GM23338 (cell line): Measurements from ENCODE around the gene RORC. TPM values are rescaled to one million over a fixed set of nuclear protein-coding genes. Genes with fewer than 3 reads are reported as not detected.

Experiments used
- ATAC-seq: fragments of 200-7000 bp; cut with Tn5 transposase; 3 replicates; pipeline ENCODE4 v1.9.1; 2020
- DNase-seq: peaks from one replicate; pipeline ENCODE4 v3.0.0-alpha.2; 2015; ENCODE audit warnings: low spot score
- H2AFZ ChIP-seq: fragments of 200-600 bp; sonication (generic); 2 replicates; pipeline ENCODE4 v1.8.0; 2016; ENCODE audit warnings: antibody characterized with exemption, mild to moderate bottlenecking, moderate library complexity
- H3F3A ChIP-seq: fragments of 200-600 bp; sonication (generic); replicated peaks from 2 replicates; pipeline ENCODE4 v1.8.0; 2017; ENCODE audit warnings: antibody characterized with exemption, mixed run types, low read depth
- H3K27ac ChIP-seq: fragments of 200-600 bp; sonication (generic); 2 replicates; pipeline ENCODE4 v1.6.1; 2016; ENCODE audit warnings: low read depth
- H3K27me3 ChIP-seq: fragments of 200-600 bp; sonication (generic); 2 replicates; pipeline ENCODE4 v1.8.0; 2016; ENCODE audit warnings: mild to moderate bottlenecking, mixed run types, moderate library complexity; ENCODE audit not compliant: insufficient read depth
- H3K36me3 ChIP-seq: fragments of 200-600 bp; sonication (generic); 2 replicates; pipeline ENCODE4 v1.8.0; 2016; ENCODE audit warnings: mild to moderate bottlenecking; ENCODE audit not compliant: insufficient read depth
- H3K4me1 ChIP-seq: fragments of 200-600 bp; sonication (generic); 2 replicates; pipeline ENCODE4 v1.8.0; 2016; ENCODE audit warnings: mild to moderate bottlenecking, moderate library complexity; ENCODE audit not compliant: insufficient read depth
- H3K4me2 ChIP-seq: fragments of 200-600 bp; sonication (generic); 2 replicates; pipeline ENCODE4 v1.7.1; 2017; ENCODE audit warnings: mixed run types
- H3K4me3 ChIP-seq: fragments of 200-600 bp; sonication (generic); 2 replicates; pipeline ENCODE4 v1.6.1; 2016; ENCODE audit warnings: mixed run types
- H3K79me2 ChIP-seq: fragments of 200-600 bp; sonication (generic); replicated peaks from 2 replicates; pipeline ENCODE4 v1.8.0; 2017; ENCODE audit warnings: mild to moderate bottlenecking; ENCODE audit not compliant: insufficient read depth
- H3K9me2 ChIP-seq: fragments of 200-600 bp; sonication (generic); 2 replicates; pipeline ENCODE4 v1.8.0; 2017; ENCODE audit not compliant: insufficient read depth
- H4K20me1 ChIP-seq: fragments of 200-600 bp; sonication (generic); replicated peaks from 2 replicates; pipeline ENCODE4 v1.8.0; 2017; ENCODE audit warnings: mild to moderate bottlenecking; ENCODE audit not compliant: insufficient read depth
- H3K27ac Mint-ChIP-seq: 2 replicates; pipeline ENCODE4 v1.8.0; 2020; ENCODE audit warnings: inconsistent platforms, mild to moderate bottlenecking, moderate library complexity, mixed read lengths
- H3K27me3 Mint-ChIP-seq: 3 replicates; pipeline ENCODE4 v1.8.0; 2022; ENCODE audit warnings: low read depth, mild to moderate bottlenecking, moderate library complexity, mixed read lengths, inconsistent platforms; ENCODE audit not compliant: insufficient read depth, poor library complexity
- H3K36me3 Mint-ChIP-seq: 3 replicates; pipeline ENCODE4 v1.8.0; 2021; ENCODE audit warnings: low read depth, mild to moderate bottlenecking, inconsistent platforms, moderate library complexity, mixed read lengths
- H3K4me1 Mint-ChIP-seq: 3 replicates; pipeline ENCODE4 v1.8.0; 2020; ENCODE audit warnings: mild to moderate bottlenecking, inconsistent platforms, mixed read lengths
- H3K4me3 Mint-ChIP-seq: 3 replicates; pipeline ENCODE4 v1.8.0; 2021; ENCODE audit warnings: moderate library complexity, mild to moderate bottlenecking, inconsistent platforms, mixed read lengths
- H3K9me3 Mint-ChIP-seq: 3 replicates; pipeline ENCODE4 v1.8.0; 2020; ENCODE audit warnings: moderate library complexity, mild to moderate bottlenecking, inconsistent platforms, mixed read lengths
- CREB1 ChIP-seq: fragments of 250-450 bp; sonication (Bioruptor Pico); IDR thresholded peaks from 2 replicates; pipeline ENCODE4 v1.5.0; 2020; ENCODE audit warnings: low read depth, mild to moderate bottlenecking, moderate library complexity
- ETS1 ChIP-seq: IDR thresholded peaks from 2 replicates; pipeline ENCODE4 v1.6.1; 2016; ENCODE audit warnings: antibody characterized with exemption
- EZH2 ChIP-seq: fragments of 200-600 bp; sonication (generic); IDR thresholded peaks from one replicate; pipeline ENCODE4 v1.8.0; 2017; ENCODE audit warnings: antibody characterized with exemption, mild to moderate bottlenecking, low read depth; ENCODE audit not compliant: unreplicated experiment
- EZH2phosphoT487 ChIP-seq: fragments of 200-600 bp; sonication (generic); IDR thresholded peaks from one replicate; pipeline ENCODE4 v1.8.1; 2018; ENCODE audit warnings: antibody characterized with exemption; ENCODE audit not compliant: unreplicated experiment
- JUNB ChIP-seq: IDR thresholded peaks from one replicate; pipeline ENCODE4 v1.6.1; 2016; ENCODE audit warnings: antibody characterized with exemption; ENCODE audit not compliant: unreplicated experiment
- NANOG ChIP-seq: IDR thresholded peaks from 2 replicates; pipeline ENCODE4 v1.6.1; 2016; ENCODE audit warnings: antibody characterized with exemption, borderline replicate concordance
- POLR2AphosphoS5 ChIP-seq: IDR thresholded peaks from 2 replicates; pipeline ENCODE4 v1.6.1; 2016; ENCODE audit warnings: antibody characterized with exemption, low read depth
- STAT1 ChIP-seq: IDR thresholded peaks from one replicate; pipeline ENCODE4 v1.6.1; 2016; ENCODE audit warnings: antibody characterized with exemption; ENCODE audit not compliant: unreplicated experiment
- ZNF114 ChIP-seq: fragments of 250-450 bp; sonication (Bioruptor Pico); IDR thresholded peaks from 2 replicates; pipeline ENCODE4 v1.5.0; 2020; ENCODE audit warnings: mild to moderate bottlenecking, moderate library complexity
- ZNF331 ChIP-seq: fragments of 250-450 bp; sonication (Bioruptor Pico); IDR thresholded peaks from 2 replicates; pipeline ENCODE4 v1.5.0; 2020; ENCODE audit warnings: low read depth, mild to moderate bottlenecking, moderate library complexity
- polyA plus RNA-seq: library from polyadenylated mRNA; unstranded; fragments of >200 nt; fragmentation: Nextera tagmentation; extraction: Ambion mirVana; gene quantifications from 2 replicates; pipeline ENCODE4 v1.2.1, GENCODE V29; 2016
- total RNA-seq: library from RNA; depleted of rRNA; stranded (reverse); fragments of >200 nt; shearing (Covaris generic); gene quantifications from 2 replicates; pipeline ENCODE4 v1.2.3, GENCODE V29; 2014
- TF ChIP-seq, protein P1 (sequence below): fragments of 250-450 bp; sonication (Bioruptor Pico); IDR thresholded peaks from 2 replicates; pipeline ENCODE4 v1.5.0; 2020; ENCODE audit warnings: mild to moderate bottlenecking, moderate library complexity
- TF ChIP-seq, protein P2 (sequence below), 2 experiments: fragments of 200-600 bp in 1 of 2; sonication (generic) in 1 of 2; conservative IDR thresholded peaks; 2 replicates each; pipeline versions ENCODE4 v1.5.1 to v1.6.1; 2016 to 2017; ENCODE audit warnings: antibody characterized with exemption in 2 of 2, low read depth in 2 of 2, mild to moderate bottlenecking in 2 of 2, moderate library complexity in 1 of 2
- TF ChIP-seq, protein P3 (sequence below): IDR thresholded peaks from one replicate; pipeline ENCODE4 v1.6.1; 2018; ENCODE audit warnings: antibody characterized with exemption; ENCODE audit not compliant: unreplicated experiment

The RORC gene
- total and polyA plus RNA-seq, 2 experiments from 2014 or later, result 0.29 to 0.97 TPM

DNA sequence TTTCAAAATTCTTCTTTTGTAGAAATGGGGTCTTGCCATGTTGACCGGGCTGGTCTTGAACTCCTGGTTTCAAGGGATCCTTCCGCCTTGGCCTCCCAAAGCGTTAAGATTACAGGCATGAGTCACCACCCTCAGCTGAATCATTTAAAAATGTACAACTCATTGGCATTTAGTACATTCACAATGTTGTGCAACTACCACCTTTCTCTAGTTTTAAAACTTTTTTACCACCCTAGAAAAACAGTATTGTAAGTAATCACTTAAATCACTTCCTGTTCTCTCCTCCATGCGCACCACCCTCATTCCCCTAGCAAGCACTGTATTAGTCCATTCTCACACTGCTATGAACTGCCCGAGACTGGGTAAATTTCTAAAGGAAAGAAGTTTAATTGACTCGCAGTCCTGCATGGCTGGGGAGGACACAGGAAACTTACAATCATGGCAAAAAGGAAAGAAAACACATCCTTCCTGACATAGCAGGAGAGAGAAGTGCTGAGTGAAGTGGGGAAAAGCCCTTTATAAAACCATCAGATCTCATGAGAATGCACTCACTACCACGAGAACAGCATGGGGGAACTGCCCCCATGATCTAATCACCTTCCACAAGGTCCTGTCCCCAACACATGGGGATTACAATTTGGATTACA is 36.3 kb upstream of the RORC start:
- H3K79me2 ChIP-seq, result no peaks in the 10 kb centered on the region
- H3K27ac ChIP-seq, result no peak overlapping the region
- H3K36me3 ChIP-seq, result no peaks in the 10 kb centered on the region
- no peak overlapping the region for H3K4me3 ChIP-seq
- Mint-ChIP-seq H3K27ac (no peak overlapping the region), H3K27me3 (peaks cover 8% of the 10 kb centered on the region), H3K4me1 (peaks cover 9% of the 10 kb centered on the region), H3K36me3 (no peaks in the 10 kb centered on the region), H3K9me3 (no peaks in the 10 kb centered on the region), H3K4me3 (no peak overlapping the region)
- H3K4me2 ChIP-seq, result no peak overlapping the region
- no peak for DNase-seq
- H2AFZ ChIP-seq, result no peak overlapping the region
- TF ChIP-seq POLR2AphosphoS5 (no peak), ZNF331 (CRISPR knock-in tag) (no peak), EZH2phosphoT487 (no peak), EZH2 (no peak), ETS1 (no peak), ZNF114 (CRISPR knock-in tag) (no peak), CREB1 (no peak), NANOG (no peak), STAT1 (no peak), JUNB (no peak)
- TF ChIP-seq, protein P1, sequence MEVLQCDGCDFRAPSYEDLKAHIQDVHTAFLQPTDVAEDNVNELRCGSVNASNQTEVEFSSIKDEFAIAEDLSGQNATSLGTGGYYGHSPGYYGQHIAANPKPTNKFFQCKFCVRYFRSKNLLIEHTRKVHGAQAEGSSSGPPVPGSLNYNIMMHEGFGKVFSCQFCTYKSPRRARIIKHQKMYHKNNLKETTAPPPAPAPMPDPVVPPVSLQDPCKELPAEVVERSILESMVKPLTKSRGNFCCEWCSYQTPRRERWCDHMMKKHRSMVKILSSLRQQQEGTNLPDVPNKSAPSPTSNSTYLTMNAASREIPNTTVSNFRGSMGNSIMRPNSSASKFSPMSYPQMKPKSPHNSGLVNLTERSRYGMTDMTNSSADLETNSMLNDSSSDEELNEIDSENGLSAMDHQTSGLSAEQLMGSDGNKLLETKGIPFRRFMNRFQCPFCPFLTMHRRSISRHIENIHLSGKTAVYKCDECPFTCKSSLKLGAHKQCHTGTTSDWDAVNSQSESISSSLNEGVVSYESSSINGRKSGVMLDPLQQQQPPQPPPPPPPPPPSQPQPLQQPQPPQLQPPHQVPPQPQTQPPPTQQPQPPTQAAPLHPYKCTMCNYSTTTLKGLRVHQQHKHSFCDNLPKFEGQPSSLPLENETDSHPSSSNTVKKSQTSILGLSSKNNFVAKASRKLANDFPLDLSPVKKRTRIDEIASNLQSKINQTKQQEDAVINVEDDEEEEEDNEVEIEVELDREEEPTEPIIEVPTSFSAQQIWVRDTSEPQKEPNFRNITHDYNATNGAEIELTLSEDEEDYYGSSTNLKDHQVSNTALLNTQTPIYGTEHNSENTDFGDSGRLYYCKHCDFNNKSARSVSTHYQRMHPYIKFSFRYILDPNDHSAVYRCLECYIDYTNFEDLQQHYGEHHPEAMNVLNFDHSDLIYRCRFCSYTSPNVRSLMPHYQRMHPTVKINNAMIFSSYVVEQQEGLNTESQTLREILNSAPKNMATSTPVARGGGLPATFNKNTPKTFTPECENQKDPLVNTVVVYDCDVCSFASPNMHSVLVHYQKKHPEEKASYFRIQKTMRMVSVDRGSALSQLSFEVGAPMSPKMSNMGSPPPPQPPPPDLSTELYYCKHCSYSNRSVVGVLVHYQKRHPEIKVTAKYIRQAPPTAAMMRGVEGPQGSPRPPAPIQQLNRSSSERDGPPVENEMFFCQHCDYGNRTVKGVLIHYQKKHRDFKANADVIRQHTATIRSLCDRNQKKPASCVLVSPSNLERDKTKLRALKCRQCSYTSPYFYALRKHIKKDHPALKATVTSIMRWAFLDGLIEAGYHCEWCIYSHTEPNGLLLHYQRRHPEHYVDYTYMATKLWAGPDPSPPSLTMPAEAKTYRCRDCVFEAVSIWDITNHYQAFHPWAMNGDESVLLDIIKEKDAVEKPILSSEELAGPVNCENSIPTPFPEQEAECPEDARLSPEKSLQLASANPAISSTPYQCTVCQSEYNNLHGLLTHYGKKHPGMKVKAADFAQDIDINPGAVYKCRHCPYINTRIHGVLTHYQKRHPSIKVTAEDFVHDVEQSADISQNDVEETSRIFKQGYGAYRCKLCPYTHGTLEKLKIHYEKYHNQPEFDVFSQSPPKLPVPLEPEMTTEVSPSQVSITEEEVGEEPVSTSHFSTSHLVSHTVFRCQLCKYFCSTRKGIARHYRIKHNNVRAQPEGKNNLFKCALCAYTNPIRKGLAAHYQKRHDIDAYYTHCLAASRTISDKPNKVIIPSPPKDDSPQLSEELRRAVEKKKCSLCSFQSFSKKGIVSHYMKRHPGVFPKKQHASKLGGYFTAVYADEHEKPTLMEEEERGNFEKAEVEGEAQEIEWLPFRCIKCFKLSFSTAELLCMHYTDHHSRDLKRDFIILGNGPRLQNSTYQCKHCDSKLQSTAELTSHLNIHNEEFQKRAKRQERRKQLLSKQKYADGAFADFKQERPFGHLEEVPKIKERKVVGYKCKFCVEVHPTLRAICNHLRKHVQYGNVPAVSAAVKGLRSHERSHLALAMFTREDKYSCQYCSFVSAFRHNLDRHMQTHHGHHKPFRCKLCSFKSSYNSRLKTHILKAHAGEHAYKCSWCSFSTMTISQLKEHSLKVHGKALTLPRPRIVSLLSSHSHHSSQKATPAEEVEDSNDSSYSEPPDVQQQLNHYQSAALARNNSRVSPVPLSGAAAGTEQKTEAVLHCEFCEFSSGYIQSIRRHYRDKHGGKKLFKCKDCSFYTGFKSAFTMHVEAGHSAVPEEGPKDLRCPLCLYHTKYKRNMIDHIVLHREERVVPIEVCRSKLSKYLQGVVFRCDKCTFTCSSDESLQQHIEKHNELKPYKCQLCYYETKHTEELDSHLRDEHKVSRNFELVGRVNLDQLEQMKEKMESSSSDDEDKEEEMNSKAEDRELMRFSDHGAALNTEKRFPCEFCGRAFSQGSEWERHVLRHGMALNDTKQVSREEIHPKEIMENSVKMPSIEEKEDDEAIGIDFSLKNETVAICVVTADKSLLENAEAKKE (CRISPR knock-in tag), result no peak
- TF ChIP-seq, protein P2, sequence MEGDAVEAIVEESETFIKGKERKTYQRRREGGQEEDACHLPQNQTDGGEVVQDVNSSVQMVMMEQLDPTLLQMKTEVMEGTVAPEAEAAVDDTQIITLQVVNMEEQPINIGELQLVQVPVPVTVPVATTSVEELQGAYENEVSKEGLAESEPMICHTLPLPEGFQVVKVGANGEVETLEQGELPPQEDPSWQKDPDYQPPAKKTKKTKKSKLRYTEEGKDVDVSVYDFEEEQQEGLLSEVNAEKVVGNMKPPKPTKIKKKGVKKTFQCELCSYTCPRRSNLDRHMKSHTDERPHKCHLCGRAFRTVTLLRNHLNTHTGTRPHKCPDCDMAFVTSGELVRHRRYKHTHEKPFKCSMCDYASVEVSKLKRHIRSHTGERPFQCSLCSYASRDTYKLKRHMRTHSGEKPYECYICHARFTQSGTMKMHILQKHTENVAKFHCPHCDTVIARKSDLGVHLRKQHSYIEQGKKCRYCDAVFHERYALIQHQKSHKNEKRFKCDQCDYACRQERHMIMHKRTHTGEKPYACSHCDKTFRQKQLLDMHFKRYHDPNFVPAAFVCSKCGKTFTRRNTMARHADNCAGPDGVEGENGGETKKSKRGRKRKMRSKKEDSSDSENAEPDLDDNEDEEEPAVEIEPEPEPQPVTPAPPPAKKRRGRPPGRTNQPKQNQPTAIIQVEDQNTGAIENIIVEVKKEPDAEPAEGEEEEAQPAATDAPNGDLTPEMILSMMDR (conservative IDR thresholded peaks at IDR 0.05; ENCODE audit: low read depth in 2 of 2), result no peak
- TF ChIP-seq, protein P3, sequence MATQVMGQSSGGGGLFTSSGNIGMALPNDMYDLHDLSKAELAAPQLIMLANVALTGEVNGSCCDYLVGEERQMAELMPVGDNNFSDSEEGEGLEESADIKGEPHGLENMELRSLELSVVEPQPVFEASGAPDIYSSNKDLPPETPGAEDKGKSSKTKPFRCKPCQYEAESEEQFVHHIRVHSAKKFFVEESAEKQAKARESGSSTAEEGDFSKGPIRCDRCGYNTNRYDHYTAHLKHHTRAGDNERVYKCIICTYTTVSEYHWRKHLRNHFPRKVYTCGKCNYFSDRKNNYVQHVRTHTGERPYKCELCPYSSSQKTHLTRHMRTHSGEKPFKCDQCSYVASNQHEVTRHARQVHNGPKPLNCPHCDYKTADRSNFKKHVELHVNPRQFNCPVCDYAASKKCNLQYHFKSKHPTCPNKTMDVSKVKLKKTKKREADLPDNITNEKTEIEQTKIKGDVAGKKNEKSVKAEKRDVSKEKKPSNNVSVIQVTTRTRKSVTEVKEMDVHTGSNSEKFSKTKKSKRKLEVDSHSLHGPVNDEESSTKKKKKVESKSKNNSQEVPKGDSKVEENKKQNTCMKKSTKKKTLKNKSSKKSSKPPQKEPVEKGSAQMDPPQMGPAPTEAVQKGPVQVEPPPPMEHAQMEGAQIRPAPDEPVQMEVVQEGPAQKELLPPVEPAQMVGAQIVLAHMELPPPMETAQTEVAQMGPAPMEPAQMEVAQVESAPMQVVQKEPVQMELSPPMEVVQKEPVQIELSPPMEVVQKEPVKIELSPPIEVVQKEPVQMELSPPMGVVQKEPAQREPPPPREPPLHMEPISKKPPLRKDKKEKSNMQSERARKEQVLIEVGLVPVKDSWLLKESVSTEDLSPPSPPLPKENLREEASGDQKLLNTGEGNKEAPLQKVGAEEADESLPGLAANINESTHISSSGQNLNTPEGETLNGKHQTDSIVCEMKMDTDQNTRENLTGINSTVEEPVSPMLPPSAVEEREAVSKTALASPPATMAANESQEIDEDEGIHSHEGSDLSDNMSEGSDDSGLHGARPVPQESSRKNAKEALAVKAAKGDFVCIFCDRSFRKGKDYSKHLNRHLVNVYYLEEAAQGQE, result no peak
- no peak for ATAC-seq
- H3K4me1 ChIP-seq, result no peaks in the 10 kb centered on the region
- no peaks in the 10 kb centered on the region for H3F3A ChIP-seq
- peaks cover 4% of the 10 kb centered on the region; the same call in 1 of the 2 replicates for H4K20me1 ChIP-seq
- H3K27me3 ChIP-seq, result peaks cover 29% of the 10 kb centered on the region
- H3K9me2 ChIP-seq, result no peaks in the 10 kb centered on the region
